CD14-positive monocyte (primary cell): ENCODE measurements around the gene GRM8. TPM values are rescaled to one million over a fixed set of nuclear protein-coding genes. Genes with fewer than 3 reads are reported as not detected.

Experiments
- DNase-seq, 3 donors: peaks; one replicate each; pipeline ENCODE4 v3.0.0-alpha.2; 2011 to 2022
- H2AFZ ChIP-seq: 2 replicates; pipeline ENCODE4 v1.6.0; 2012; ENCODE audit warnings: mild to moderate bottlenecking, low read depth, low read length, inconsistent platforms; ENCODE audit not compliant: insufficient read depth, poor library complexity, severe bottlenecking
- H3K27ac ChIP-seq, 2 donors: 1 replicate in 1 of 2; 2 replicates in 1 of 2; pipeline ENCODE4 v1.5.1; 2012 to 2013; ENCODE audit warnings: low read length in 2 of 2, control low read depth in 1 of 2, inconsistent platforms in 1 of 2, low read depth in 1 of 2, mild to moderate bottlenecking in 1 of 2
- H3K27me3 ChIP-seq, 2 donors: one replicate each; pipeline versions ENCODE4 v1.6.0 to v1.6.1; 2011 to 2013; ENCODE audit warnings: low read length in 2 of 2; ENCODE audit not compliant: control insufficient read depth in 2 of 2, insufficient read depth in 2 of 2
- H3K36me3 ChIP-seq, 2 donors: replicated peaks in 1 of 2; 1 replicate in 1 of 2; 2 replicates in 1 of 2; pipeline versions ENCODE4 v1.5.1 to v1.6.1; 2012 to 2013; ENCODE audit warnings: low read length in 2 of 2, control low read depth in 1 of 2, inconsistent platforms in 1 of 2, mild to moderate bottlenecking in 1 of 2; ENCODE audit not compliant: insufficient read depth in 2 of 2, control insufficient read depth in 1 of 2
- H3K4me1 ChIP-seq, 2 donors: 1 replicate in 1 of 2; 2 replicates in 1 of 2; pipeline versions ENCODE4 v1.5.1 to v1.6.1; 2012 to 2013; ENCODE audit warnings: low read length in 2 of 2, control low read depth in 1 of 2, inconsistent platforms in 1 of 2, mild to moderate bottlenecking in 1 of 2, moderate library complexity in 1 of 2; ENCODE audit not compliant: insufficient read depth in 2 of 2, control insufficient read depth in 1 of 2
- H3K4me2 ChIP-seq: replicated peaks from 2 replicates; pipeline ENCODE3; 2012; ENCODE audit warnings: low read length, moderate library complexity, mild to moderate bottlenecking; ENCODE audit not compliant: poor library complexity, severe bottlenecking; ENCODE audit errors: extremely low read depth
- H3K4me3 ChIP-seq, 3 experiments: fragments of 200-600 bp in 1 of 3; sonication (generic) in 1 of 3; replicated peaks in 1 of 3; 1 replicate in 2 of 3; 2 replicates in 1 of 3; pipeline ENCODE4 v1.5.1; 2011 to 2013; ENCODE audit warnings: low read length in 3 of 3, mild to moderate bottlenecking in 3 of 3, control low read depth in 2 of 3, low read depth in 2 of 3, inconsistent platforms in 1 of 3, moderate library complexity in 1 of 3
- H3K79me2 ChIP-seq: 2 replicates; pipeline ENCODE4 v1.6.0; 2012; ENCODE audit warnings: mild to moderate bottlenecking, control low read depth, inconsistent platforms, low read length, moderate library complexity; ENCODE audit not compliant: insufficient read depth
- H3K9ac ChIP-seq: 2 replicates; pipeline ENCODE4 v1.6.0; 2017; ENCODE audit warnings: low read length, mild to moderate bottlenecking; ENCODE audit not compliant: insufficient read depth, poor library complexity, severe bottlenecking
- H3K9me3 ChIP-seq, 2 donors: replicated peaks in 1 of 2; 1 replicate in 1 of 2; 2 replicates in 1 of 2; pipeline versions ENCODE4 v1.5.1 to v1.6.1; 2012 to 2013; ENCODE audit warnings: low read length in 2 of 2, control low read depth in 1 of 2; ENCODE audit not compliant: control insufficient read depth in 1 of 2, insufficient read depth in 1 of 2
- H4K20me1 ChIP-seq: 2 replicates; pipeline ENCODE4 v1.6.0; 2012; ENCODE audit warnings: mild to moderate bottlenecking, low read length, control low read depth, moderate library complexity; ENCODE audit not compliant: insufficient read depth
- H3K27ac Mint-ChIP-seq, 7 donors: one replicate each; pipeline ENCODE4 v1.8.0; 2020; ENCODE audit warnings: mild to moderate bottlenecking in 7 of 7, mixed read lengths in 7 of 7, moderate library complexity in 6 of 7, inconsistent platforms in 2 of 7
- H3K27me3 Mint-ChIP-seq, 3 donors: one replicate each; pipeline ENCODE4 v1.8.0; 2021 to 2022; ENCODE audit warnings: low read depth in 3 of 3, mild to moderate bottlenecking in 3 of 3, mixed read lengths in 3 of 3, moderate library complexity in 3 of 3, inconsistent platforms in 1 of 3
- H3K36me3 Mint-ChIP-seq, 2 donors: one replicate each; pipeline ENCODE4 v1.8.0; 2020; ENCODE audit warnings: mixed read lengths in 2 of 2, inconsistent platforms in 1 of 2, mild to moderate bottlenecking in 1 of 2
- H3K4me1 Mint-ChIP-seq: one replicate; pipeline ENCODE4 v1.8.0; 2020; ENCODE audit warnings: mild to moderate bottlenecking, mixed read lengths
- H3K4me3 Mint-ChIP-seq, 2 donors: one replicate each; pipeline ENCODE4 v1.8.0; 2020; ENCODE audit warnings: mild to moderate bottlenecking in 2 of 2, mixed read lengths in 2 of 2, moderate library complexity in 1 of 2
- H3K9me3 Mint-ChIP-seq, 7 donors: one replicate each; pipeline ENCODE4 v1.8.0; 2020 to 2022; ENCODE audit warnings: mixed read lengths in 7 of 7, mild to moderate bottlenecking in 6 of 7, moderate library complexity in 6 of 7, inconsistent platforms in 2 of 7
- CTCF ChIP-seq: fragments of 200-600 bp; IDR thresholded peaks from one replicate; pipeline ENCODE4 v1.8.0; 2022; ENCODE audit warnings: antibody characterized with exemption, mild to moderate bottlenecking
- WGBS: methylation state at CpG from one replicate; pipeline ENCODE4 v1.1.5; 2013; ENCODE audit warnings: missing lambda C conversion rate; ENCODE audit not compliant: insufficient coverage; 5-methylcytosine and 5-hydroxymethylcytosine counted together
- intact Hi-C, 2 donors: fragments of 100-400 bp; cut with micrococcal nuclease; formaldehyde crosslinking; loops; one replicate each; pipeline versions ENCODE4 v1.15.0 to v1.15.1; 2023
- polyA plus RNA-seq, 3 donors: library from polyadenylated mRNA; depleted of rRNA in 1 of 3; unstranded in 2 of 3; stranded (reverse) in 1 of 3; fragments of 300-500 nt in 2 of 3; fragments of >200 nt in 1 of 3; fragmentation: Illumina TruSeq in 2 of 3; gene quantifications; 1 replicate in 2 of 3; 2 replicates in 1 of 3; pipeline ENCODE4 v1.2.3, GENCODE V29; 2012 to 2021

GRM8 gene
- polyA plus RNA-seq, 3 donors = not detected

GRCh38 chr7:126948664-126949063 lies 304.1 kb downstream of the GRM8 start:
- H3K4me2 ChIP-seq = no peak overlapping the region
- no peak overlapping the region for H3K4me3 ChIP-seq
- no peaks in the 10 kb centered on the region for H4K20me1 ChIP-seq
- intact Hi-C loops = no loop called here
- H3K27me3 Mint-ChIP-seq = peaks cover 0 to 3% (median 0%) of the 10 kb centered on the region in 3 donors
- no peaks in the 10 kb centered on the region for H3K9me3 ChIP-seq
- H3K9me3 Mint-ChIP-seq = peaks cover 0 to 8% (median 0%) of the 10 kb centered on the region in 7 donors
- no peak overlapping the region for H3K27ac ChIP-seq
- H2AFZ ChIP-seq = no peak overlapping the region
- H3K4me3 Mint-ChIP-seq = no peak overlapping the region
- H3K36me3 Mint-ChIP-seq = no peaks in the 10 kb centered on the region
- no peaks in the 10 kb centered on the region for H3K4me1 Mint-ChIP-seq
- no peaks in the 10 kb centered on the region for H3K79me2 ChIP-seq
- DNase-seq = no peak
- H3K4me1 ChIP-seq = no peaks in the 10 kb centered on the region
- H3K36me3 ChIP-seq = no peaks in the 10 kb centered on the region
- WGBS = 92% methylated on average over 2 of the region's 4 CpGs
- no peaks in the 10 kb centered on the region for H3K27me3 ChIP-seq
- H3K27ac Mint-ChIP-seq = no peak overlapping the region
- no peak overlapping the region for H3K9ac ChIP-seq
- no peak for TF ChIP-seq CTCF

- WGBS = 71% methylated on average over 1 of the region's 4 CpGs
- no peak overlapping the region for H3K27ac Mint-ChIP-seq
- H3K27me3 Mint-ChIP-seq = peaks cover 0 to 2% (median 0%) of the 10 kb centered on the region in 3 donors
- H3K9me3 Mint-ChIP-seq = peaks cover 0 to 7% (median 0%) of the 10 kb centered on the region in 7 donors
- H3K36me3 ChIP-seq = no peaks in the 10 kb centered on the region
- no peaks in the 10 kb centered on the region for H3K79me2 ChIP-seq
- H2AFZ ChIP-seq = no peak overlapping the region
- no peak overlapping the region for H3K4me3 Mint-ChIP-seq
- H3K4me2 ChIP-seq = no peak overlapping the region
- intact Hi-C loops = no loop called here
- no peaks in the 10 kb centered on the region for H4K20me1 ChIP-seq
- H3K4me3 ChIP-seq = no peak overlapping the region
- H3K4me1 ChIP-seq = no peaks in the 10 kb centered on the region
- no peak for TF ChIP-seq CTCF
- no peak for DNase-seq
- H3K36me3 Mint-ChIP-seq = no peaks in the 10 kb centered on the region
- no peak overlapping the region for H3K9ac ChIP-seq
- no peak overlapping the region for H3K27ac ChIP-seq
- H3K27me3 ChIP-seq = no peaks in the 10 kb centered on the region
- H3K4me1 Mint-ChIP-seq = no peaks in the 10 kb centered on the region
- H3K9me3 ChIP-seq = no peaks in the 10 kb centered on the region
Observed at GRCh38 chr7:126940723-126941307, 311.9 kb downstream of the GRM8 start.
